Measurements from ENCODE around the gene ITGBL1.

- TF ChIP-seq CTCF (IDR thresholded peaks at IDR 0.05; ENCODE audit: low read length) (no peak), EZH2phosphoT487 (IDR thresholded peaks at IDR 0.05; ENCODE audit: low read length) (no peak), EZH2 (optimal IDR thresholded peaks at IDR 0.05; ENCODE audit: low read depth, low read length) (no peak)
Observed at GRCh38 chr13:101751488-101751887, 299.0 kb downstream of the ITGBL1 start.

Data from MM.1S (cell line).